Measurements from ENCODE around the gene RPS6KL1.

RPS6KL1 gene

GRCh38 chr14:74954232-74954946, 31.3 kb upstream of the RPS6KL1 start (continued):
- TF ChIP-seq TRIM28 (IDR thresholded peaks at IDR 0.05; ENCODE audit: borderline replicate concordance, low read length) (peak; percentile 86), ZNF544 (tag by site-specific recombination; IDR thresholded peaks at IDR 0.05) (peak; percentile 55; the same call in 1 of the 2 replicates), ZNF132 (tag by site-specific recombination; IDR thresholded peaks at IDR 0.05; ENCODE audit: borderline replicate concordance) (no peak), ZNF837 (tag by site-specific recombination; IDR thresholded peaks at IDR 0.05) (no peak), ZBTB44 (tag by site-specific recombination; IDR thresholded peaks at IDR 0.05) (peak; percentile 45; the same call in 1 of the 2 replicates), IKZF3 (tag by site-specific recombination; IDR thresholded peaks at IDR 0.05) (peak; percentile 76; the same call in 1 of the 2 replicates), ZFHX2 (tag by site-specific recombination; conservative IDR thresholded peaks at IDR 0.05) (peak; percentile 71), KLF1 (tag by site-specific recombination; IDR thresholded peaks at IDR 0.05) (no peak), ZNF449 (tag by site-specific recombination; IDR thresholded peaks at IDR 0.05) (peak; percentile 97), GFI1B (tag by site-specific recombination; IDR thresholded peaks at IDR 0.05) (no peak), KLF10 (tag by site-specific recombination; IDR thresholded peaks at IDR 0.05) (peak; percentile 78), EGR2 (tag by site-specific recombination; IDR thresholded peaks at IDR 0.05; ENCODE audit: low read depth) (peak; percentile 25; the same call in 1 of the 2 replicates), MYNN (tag by site-specific recombination; IDR thresholded peaks at IDR 0.05; ENCODE audit: borderline replicate concordance) (no peak), GLIS2 (tag by site-specific recombination; IDR thresholded peaks at IDR 0.05) (peak; percentile 84), KLF16 (tag by site-specific recombination; IDR thresholded peaks at IDR 0.05) (peak; percentile 55; the same call in 1 of the 2 replicates), ZNF600 (tag by site-specific recombination; IDR thresholded peaks at IDR 0.05) (peak; percentile 29; the same call in 1 of the 2 replicates), ZNF335 (tag by site-specific recombination; conservative IDR thresholded peaks at IDR 0.05) (peak; percentile 25), ZNF692 (tag by site-specific recombination; IDR thresholded peaks at IDR 0.05) (peak; percentile 84), ZBTB48 (tag by site-specific recombination; IDR thresholded peaks at IDR 0.05) (peak; percentile 45; the same call in 1 of the 2 replicates), ZNF777 (tag by site-specific recombination; IDR thresholded peaks at IDR 0.05; ENCODE audit: borderline replicate concordance) (no peak)

- Histone ChIP-seq H3K4me1 (ENCODE audit: control insufficient read depth, insufficient read depth, low read length) (peaks cover 24% of the 10 kb centered on the region), H3K36me3 (ENCODE audit: control insufficient read depth in 2 of 2, insufficient read depth in 1 of 2, low read length in 2 of 2) (peaks cover 0 to 41% of the 10 kb centered on the region in 2 experiments; a peak in 1 of 3 replicates), H3K27ac (ENCODE audit: extremely low read depth, low read depth, low read length) (peak overlapping the region; percentile 49; the same call in 1 of the 2 replicates), H3K4me3 (ENCODE audit: low read depth, low read length) (no peak overlapping the region), H3K9me3 (ENCODE audit: control insufficient read depth, insufficient read depth, low read depth, low read length) (no peaks in the 10 kb centered on the region)
- CTCF ChIA-PET, result interaction anchor here (0.6 to 3.0 kb wide), 5 partner anchors 8 to 984 kb away, joined by 3 to 15 read pairs (median 3); no protein-coding TSS in a partner anchor
- POLR2A ChIA-PET, result interaction anchor here (1.5 kb wide), 2 partner anchors 31 to 110 kb away, joined by 5 to 6 read pairs; partner anchors contain the start of genes ACYP1 and RPS6KL1
- TF ChIP-seq ZNF19 (tag by site-specific recombination; IDR thresholded peaks at IDR 0.05; ENCODE audit: low read depth) (no peak), KLF16 (tag by site-specific recombination; IDR thresholded peaks at IDR 0.05) (no peak), ZNF449 (tag by site-specific recombination; IDR thresholded peaks at IDR 0.05) (no peak), ZBTB7A (tag by site-specific recombination; IDR thresholded peaks at IDR 0.05; ENCODE audit: low read depth) (no peak), PRDM6 (tag by site-specific recombination; IDR thresholded peaks at IDR 0.05) (no peak)
Observed at GRCh38 chr14:74953686-74954085, 30.6 kb upstream of the RPS6KL1 start.
